HTR-8/SVneo (cell line): ENCODE results near the gene NFIA.
"Not testable (repeated sequence)": the region's sequence is repeated elsewhere in the genome, so short reads cannot be mapped to it uniquely, and the experiment has no call there.

Source experiments
- DNase-seq: peaks from one replicate; pipeline ENCODE4 v3.0.0; 2011; ENCODE audit warnings: low spot score, mixed read lengths; ENCODE audit not compliant: insufficient read length
- FAIRE-seq: peaks from 2 replicates; lab custom pipeline; 2011; peaks lifted over from hg19 to GRCh38; lab: Jason Lieb, UNC

NFIA gene

DNA sequence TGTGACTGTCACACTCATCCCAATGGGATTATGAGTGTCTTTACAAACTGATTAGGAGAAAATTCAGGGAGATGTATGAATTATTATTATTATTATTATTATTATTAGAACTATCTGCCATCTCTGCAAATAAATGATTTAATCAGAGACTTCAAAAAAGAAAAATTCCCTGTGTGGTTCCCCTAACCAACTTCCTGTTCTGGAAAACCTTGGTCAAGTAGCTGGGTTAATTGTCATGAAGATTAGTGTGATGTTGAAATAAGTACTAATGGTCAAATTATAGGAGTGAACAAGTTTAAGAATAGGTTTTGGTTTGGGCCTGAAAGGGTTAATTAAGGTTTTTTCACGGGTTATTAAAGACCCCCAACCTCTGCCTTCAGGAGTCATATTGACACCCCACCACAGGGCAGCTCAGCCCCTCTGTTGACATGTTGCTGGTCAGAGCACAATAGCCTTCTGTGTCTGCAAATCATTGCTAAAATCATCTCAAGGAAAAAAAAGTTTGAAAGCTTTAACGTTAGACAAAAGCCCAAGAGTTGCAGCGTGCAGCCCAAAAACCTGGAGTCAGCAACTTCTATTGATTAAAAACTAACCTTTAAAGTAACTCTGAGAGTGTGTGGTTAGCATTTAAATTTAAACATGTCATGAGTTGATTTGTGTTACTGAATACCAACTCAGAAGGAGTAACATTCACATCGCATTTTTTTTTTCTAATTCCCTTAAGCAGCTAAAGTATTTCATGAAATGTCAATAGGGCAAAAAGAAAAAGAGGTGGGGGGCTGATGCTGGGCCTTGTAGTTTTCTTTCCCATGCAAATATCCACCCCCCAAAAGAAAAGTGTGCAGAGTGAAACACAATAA is 370.0 kb downstream of the NFIA start:
- FAIRE-seq (no peak), DNase-seq (no peak)

DNA sequence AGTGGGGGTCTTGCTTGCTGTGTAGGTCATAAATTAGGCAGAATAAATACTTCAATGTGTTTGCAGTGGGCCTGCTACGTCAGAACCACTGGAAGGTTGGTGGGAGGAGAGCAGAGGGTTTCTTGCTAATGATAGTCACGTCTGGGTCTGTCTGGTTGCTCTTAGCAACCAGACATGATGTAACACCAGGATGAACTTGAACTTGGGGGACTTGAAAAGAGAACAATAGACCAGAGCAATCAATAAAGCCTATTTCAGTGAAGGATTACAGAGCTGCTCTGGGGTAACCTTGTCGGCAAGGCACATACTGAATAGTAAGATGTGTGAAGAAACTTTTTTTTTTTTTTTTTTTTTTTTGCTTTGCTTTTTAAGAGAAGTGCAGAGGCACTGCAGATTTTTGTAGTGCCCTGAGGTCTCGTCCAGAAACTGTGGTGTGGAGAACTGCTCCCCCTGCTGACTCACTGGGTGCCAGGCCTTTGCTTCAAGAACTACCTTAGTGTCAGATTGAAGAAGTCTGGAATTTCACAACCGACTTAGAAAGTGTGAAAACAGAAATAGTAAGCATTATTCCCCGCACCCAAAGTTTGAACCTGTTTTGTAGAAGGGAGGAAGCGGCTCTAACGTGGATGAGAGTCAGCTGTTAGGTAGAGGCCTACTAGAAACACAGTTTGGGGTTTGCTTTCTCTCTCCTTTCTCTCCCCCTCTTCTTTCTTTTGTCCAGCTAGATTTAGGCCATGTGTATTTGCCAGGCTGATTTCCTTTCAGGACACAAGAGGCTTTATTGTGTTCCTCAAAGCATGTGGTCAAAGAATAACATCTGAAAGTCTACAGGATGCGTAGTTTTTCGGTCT is 371.0 kb downstream of the NFIA start:
- no peak for FAIRE-seq

DNA sequence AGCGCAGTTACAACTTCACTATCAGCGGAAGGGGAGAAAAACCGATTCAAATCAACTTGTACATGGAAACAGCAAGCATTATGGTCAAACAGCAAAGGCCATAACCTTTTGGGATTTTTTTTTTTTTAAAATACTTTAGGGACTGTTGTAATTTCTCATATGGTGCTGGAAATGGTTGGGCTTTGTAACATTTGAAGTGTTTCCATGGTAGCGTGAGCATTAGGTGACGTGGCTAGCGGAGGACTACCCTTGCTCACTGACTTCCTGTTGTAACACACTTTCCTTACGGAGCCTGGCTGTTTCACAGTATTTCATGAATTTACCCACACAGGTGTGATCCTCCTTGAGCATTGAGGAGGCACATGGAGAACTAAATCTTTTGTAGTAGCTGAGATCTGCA is 373.0 kb downstream of the NFIA start:
- no peak for DNase-seq
- no peak for FAIRE-seq

More for the DNA sequence above, 371.0 kb downstream of the NFIA start:
- peak; percentile 42 for DNase-seq

DNA sequence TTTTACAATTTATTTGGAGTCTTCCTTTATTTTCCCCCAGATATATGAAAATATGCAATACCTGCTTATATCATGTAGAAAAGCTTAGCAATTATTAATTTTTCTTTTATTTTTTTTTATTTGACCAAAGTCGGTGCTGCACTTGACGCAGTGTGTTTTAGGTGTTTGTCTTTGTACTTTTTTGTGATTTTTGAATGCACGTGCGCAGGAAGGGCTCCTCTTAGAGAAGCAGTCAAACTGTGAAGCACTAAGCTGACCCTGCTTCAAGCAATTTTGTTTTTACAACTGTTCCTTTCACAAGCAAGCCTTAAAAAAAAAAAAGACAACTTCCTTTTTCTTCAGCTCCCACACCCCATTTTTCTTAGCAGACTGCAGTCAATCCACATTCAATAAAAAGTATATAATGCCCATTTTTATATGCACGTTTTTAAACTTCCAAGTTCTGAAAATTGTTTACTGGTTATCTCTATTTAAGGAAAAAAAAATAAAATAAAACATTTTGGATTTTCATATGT is 375.2 kb downstream of the NFIA start:
- no peak for DNase-seq
- FAIRE-seq: no peak

DNA sequence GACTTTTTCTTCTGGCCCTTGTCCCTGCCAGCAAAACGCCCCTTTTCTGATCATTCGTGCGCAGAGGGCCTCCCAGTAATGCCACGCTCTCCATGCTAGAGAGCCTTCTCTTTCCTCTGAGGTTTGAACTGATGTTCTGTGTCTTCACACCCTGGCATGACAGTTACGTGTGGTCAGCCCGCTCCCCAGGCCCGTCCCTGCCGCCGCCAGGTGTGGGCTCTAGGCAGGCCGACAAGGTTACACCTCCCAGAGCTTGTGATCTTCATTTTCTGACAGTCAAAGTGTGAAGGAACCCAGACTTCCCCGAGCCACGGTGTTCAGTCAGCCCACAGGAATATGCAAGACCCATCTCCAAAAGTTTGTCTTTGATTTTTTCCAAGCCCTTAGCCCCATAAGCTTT is 377.0 kb downstream of the NFIA start:
- FAIRE-seq: no peak
- DNase-seq: no peak

DNA sequence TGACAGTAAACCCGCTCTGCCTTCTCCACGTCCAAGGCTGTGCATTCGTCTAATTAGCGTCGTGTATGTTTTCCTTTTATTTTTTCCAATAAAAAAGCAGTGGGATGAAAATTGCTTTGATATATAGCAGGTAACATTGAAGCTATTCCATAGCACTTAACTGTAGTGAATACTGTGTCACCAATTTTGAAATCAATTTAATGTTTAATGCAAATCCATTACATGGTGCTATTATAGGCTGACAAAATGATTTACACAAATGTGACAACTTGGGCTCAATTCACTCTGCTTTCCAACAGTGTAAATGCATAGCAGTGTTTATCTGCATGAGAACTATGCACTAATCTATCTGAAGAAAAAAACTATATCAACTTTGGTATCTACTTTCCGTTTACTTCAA is 377.8 kb downstream of the NFIA start:
- FAIRE-seq (no peak), DNase-seq (no peak)

DNA sequence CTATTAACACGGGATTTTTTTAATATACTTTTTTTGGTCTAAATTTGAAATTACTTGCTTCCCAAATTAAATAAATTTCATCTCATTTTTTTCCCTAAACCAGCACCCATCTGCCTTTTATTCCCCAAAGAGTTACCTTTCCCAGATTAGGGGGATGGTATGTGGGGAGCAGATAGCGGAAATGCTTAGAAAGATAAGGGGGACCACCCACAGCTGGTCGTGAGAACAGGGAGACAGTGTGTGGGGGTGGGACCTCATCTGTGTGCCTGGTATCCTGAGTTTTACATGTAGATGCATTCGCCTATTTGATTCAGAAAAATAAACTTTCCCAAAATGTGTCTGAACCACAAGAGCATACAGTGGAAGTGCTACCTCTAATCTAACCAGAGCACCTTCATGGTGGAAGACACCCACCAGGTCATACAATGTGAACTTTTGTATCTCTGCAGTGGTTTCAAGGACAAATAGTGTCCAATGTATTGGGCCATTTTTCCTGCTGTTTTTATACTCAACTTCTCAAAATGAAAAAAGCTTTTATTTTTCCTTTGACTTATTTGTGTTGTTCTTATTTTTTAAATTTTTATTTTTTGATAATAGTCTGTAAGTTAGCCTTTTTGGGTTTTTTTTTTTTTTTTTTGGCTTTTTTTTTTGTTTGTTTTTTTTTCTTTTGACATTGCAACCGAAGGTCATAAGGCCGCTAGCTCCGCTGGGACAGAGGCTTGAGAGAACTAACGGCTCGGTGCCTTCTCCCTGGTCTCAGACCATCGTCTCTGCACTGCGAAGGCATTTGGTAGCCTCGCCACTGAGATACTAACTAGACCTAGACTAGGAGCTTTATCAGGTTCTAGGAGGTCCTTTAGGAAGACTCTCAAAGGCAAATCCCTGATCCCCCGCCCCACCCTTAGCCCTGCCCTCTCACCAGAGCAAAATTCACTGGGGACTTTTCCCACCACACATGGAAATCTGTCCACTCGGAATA is 379.3 kb downstream of the NFIA start:
- DNase-seq: no peak
- FAIRE-seq: no peak

DNA sequence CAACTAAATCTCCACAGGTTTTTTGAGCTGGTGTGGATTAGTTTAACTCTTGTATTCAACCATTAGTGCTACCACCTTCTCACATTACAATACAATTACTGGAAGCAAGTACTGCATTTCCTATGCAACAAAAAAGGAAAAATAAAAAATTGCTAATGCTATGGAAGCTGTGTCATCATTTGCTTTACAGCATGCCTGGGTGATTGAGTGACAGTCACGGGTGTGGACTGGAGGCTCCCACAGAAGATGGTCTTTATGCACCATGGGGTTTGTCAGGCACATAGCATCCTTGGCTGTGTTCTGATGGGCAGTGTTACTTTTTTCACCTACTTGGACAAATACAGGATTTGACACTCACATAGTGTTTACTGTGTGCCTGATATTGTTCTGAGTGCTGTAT is 380.3 kb downstream of the NFIA start:
- no peak for DNase-seq

DNA sequence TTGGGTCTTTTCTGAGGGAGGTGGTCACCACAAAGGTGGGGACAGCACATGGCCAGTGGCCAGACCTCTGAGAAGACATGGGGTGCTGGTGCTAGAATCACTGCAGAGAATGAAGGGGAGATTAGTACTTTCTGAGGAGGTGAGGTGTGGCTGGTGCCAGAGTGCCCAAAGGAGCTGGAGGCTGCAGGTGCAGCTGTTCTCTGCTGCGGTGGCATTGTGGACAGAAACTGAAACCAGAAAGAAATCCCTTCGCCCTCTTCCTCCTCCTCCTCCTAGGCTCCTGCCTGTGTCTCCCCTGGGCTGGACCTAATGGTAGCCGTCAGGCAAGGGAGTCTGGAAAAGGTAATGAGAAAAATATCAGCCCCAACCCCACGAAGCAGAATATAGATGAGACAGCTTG is 380.9 kb downstream of the NFIA start:
- FAIRE-seq: no peak
- DNase-seq: no peak

More for the DNA sequence above, 380.3 kb downstream of the NFIA start:
- FAIRE-seq: no peak

DNA sequence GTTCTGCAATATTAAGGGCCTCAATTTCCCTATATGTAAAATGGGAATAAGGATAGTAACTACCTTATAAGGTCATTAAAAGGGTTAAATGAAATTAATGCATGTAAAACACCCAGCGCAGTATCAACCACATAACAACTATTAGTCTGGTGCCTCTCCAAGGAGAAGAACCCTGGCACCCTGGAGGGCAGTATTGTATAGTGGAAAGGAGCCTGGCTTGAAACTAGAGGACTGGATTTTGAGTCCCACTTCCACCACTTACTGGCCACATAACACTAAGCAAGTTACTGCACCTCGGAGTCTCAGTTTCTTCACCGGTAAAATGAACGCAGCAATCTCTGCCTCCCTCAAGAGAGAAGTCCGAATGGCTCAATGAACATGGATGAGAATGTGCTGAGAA is 385.5 kb downstream of the NFIA start:
- not testable (repeated sequence) for FAIRE-seq, DNase-seq

DNA sequence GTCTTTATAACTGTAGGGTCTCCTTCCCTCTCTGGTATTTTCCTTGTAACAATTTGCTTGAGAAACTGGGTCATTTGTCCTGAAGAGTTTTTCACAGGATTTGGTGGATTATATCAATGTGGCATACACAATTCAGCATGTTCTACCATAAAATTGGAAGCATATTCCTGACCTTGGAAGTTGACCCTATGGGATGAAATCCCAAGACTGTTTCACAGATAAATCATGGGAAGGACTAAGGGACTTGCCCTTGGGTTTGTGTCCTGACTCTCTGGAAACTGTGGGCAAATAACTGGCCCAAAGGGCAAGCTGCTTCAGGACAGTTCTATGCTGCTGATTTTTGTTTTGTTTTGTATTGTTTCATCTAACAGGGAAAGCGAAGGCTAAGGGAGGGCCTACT is 387.0 kb downstream of the NFIA start:
- FAIRE-seq (no peak), DNase-seq (no peak)

DNA sequence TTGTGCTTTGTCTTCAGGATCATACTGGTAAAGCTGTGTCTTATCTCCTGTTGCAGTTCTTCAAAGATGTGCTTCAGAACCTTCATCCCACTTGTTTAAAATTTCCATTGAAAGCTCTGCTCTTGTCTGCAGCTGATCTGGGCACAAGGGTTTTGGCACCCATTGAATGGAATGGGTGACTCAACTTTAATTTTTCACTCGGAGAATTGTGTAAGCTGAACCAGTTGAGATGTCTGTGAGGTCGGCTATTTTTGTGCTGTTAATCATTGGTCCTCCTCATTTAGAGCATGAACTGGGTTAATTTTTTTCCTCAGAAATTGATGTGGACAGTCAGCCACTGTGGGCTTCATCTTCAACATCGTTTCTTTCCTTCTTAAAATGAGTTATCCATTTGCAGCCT is 390.5 kb downstream of the NFIA start:
- DNase-seq (no peak), FAIRE-seq (no peak)

DNA sequence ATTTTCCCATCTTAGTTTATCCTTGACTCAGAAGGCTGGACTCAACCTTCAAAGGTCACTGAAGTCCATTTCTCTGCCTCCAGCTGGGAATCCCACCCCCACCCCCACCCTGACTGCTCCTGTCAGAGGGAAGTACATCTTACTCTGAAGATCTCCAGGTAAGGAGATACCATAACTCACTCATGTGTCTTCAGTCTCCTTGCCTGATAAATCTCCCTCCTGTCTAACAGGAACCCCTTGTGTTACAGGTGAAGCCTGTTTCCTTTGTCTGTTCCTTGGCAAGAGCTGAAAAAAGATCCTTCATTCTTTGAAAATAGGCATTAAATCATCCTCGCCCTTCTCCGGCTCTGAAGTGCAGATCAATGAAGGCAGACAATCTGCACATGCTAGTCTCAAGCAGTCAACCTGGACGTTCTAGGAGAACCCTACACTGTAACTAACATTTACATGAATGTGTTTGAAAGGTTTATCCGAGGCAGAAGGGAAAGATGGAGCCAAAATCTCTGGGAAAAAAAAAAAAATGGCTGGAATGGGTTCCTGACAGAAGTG is 392.0 kb downstream of the NFIA start:
- DNase-seq (no peak), FAIRE-seq (no peak)

DNA sequence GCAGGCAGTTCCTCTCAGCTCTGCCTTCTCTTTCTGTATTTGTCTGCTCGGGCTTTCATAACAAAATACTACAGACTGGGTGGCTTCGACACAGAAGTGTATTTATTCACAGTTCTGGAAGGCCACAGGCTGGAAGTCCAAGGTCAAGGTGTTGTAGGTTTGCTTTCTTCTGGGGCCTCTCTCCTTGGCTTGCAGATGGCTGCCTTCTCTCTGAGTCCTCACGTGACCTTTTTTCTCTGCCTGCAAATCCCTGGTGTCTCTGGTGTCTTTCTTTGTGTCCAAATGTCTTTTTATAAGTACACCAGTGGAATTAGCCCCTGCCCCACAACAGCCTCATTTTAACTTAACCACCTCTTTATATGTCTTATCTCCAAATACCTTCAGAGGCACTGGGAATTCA is 392.6 kb downstream of the NFIA start:
- no peak for DNase-seq
- no peak for FAIRE-seq

DNA sequence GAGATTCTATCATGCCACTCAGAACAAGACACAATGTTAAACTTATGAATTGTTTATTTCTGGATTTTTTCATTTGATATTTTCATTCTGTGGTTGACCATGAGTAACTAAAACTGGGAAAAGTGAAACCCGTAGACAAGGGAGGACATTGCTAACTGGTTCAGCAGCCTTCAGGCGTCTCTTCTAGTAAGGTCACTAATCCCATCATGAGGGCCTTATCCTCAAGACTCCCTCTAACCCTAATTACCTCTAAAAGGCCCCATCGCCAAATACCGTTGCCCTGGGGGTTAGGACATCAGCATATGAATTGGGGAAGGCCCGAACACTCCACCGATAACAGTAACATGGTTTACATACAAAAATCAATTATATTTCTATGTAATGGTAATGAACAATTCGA is 394.9 kb downstream of the NFIA start:
- DNase-seq (no peak), FAIRE-seq (no peak)

DNA sequence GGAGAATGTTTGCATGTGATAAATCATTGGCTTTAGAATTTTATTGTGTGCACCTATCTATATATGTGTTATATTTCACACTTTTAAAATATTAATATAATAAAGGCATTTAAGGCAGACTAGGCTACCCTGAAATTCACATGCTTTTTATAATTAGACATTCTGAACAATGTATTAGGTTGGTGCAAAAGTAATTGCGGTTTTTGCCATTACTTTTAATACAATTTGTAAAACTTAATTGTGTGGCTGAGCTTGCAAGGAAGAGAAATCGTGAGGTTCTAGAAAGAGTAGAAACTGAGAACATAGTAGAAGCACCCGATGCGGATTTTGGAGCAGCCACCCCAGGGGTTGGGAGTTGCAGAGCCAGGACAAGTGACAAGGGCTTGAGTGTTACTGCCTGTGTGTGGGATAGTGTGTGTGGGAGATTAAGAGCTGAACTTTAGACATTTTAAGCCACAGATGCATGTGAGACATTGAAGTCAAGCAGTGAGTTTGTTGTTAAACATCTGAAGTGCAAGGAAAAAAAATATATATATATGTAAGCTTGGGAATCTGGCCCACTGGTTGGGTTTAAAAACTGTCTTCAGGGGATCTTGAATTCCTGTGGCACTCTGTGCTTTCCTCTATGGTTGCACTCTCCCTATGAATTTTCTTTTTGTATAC is 398.0 kb downstream of the NFIA start:
- no peak for DNase-seq
- FAIRE-seq: no peak

DNA sequence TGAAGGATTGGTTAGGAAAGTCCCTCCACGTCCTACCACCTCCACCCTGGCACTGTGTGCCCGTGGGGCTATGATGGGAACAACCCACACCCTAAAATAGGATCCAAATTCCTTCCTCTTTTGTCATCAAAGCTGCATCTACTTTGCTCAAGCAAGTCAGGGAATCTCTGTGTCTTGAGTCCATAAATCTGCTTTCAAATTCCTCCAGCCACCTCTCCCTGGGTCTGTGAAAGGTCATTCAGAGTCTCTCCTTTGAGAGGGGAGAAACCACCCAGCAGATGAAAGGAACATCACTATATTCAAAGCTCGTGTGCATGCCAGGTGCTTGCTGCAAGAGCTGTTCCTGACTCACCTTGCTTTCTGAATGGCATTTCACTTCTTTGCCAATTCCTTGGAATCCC is 399.0 kb downstream of the NFIA start:
- no peak for DNase-seq
- no peak for FAIRE-seq

DNA sequence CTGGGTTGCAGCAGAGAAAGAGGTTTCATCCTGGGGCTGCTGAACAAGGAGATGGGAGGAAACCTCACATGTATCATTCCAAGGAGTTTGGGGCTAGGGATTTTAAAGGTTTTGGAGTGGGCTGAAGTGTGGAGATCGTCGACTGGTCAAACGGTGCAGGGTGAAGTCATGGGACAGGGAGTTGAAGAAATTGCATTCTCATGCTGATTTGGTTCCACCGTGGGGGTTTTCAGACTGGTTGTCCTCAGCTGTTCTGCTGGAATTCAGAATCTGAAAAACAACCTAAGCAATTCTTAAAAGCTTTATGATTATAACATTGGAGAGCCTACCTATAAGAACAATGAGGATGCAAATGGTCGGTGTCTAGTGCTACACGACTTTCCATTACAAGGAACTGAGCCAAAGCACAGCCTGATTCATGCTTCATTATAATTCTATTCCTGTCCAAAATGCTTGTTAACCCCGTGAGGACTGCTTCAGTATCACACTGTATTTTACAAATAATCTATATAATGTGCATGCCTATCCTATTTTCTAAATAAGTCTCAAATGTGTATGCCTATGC is 399.9 kb downstream of the NFIA start:
- DNase-seq: no peak
- no peak for FAIRE-seq
